ENCODE measurements around the gene ODF2.

- TF ChIP-seq SUZ12 (IDR thresholded peaks at IDR 0.05; ENCODE audit: low read length), result peak; percentile 60; the same call in 1 of the 2 replicates
- TF ChIP-seq SRF (IDR thresholded peaks at IDR 0.05; ENCODE audit: low read depth, low read length), result no peak
- TF ChIP-seq CTCF (IDR thresholded peaks at IDR 0.05; ENCODE audit: control extremely low read depth in 1 of 3, insufficient read depth in 1 of 3, low read depth in 1 of 3, low read length in 3 of 3), result peak in 2 of 3 experiments; percentile 51 to 63; a peak in 3 of 4 replicates
- TF ChIP-seq MAFK (IDR thresholded peaks at IDR 0.05; ENCODE audit: low read depth, low read length), result no peak
- TF ChIP-seq CBX5 (IDR thresholded peaks at IDR 0.05; ENCODE audit: low read depth, low read length), result no peak
- TF ChIP-seq TCF12 (IDR thresholded peaks at IDR 0.05; ENCODE audit: low read depth, low read length), result no peak
Measured at GRCh38 chr9:128420060-128420650, 35.7 kb upstream of the ODF2 start.

All from H1 (cell line).